H9 (cell line): ENCODE data around the gene NPBWR2. TPM values are rescaled to one million over a fixed set of nuclear protein-coding genes. Genes with fewer than 3 reads are reported as not detected.

Experiments used
- DNase-seq: peaks from one replicate; pipeline ENCODE4 v3.0.0-alpha.2; 2017
- H2AFZ ChIP-seq: one replicate; pipeline ENCODE4 v1.6.1; 2013; ENCODE audit warnings: mild to moderate bottlenecking, low read length, control low read depth, moderate library complexity
- H2AK5ac ChIP-seq: 2 replicates; pipeline ENCODE4 v1.6.1; 2013; ENCODE audit warnings: low read length, control low read depth, mixed read lengths; ENCODE audit not compliant: insufficient read length
- H2BK120ac ChIP-seq: one replicate; pipeline ENCODE4 v1.6.1; 2013; ENCODE audit warnings: low read depth, mild to moderate bottlenecking, low read length, control low read depth, inconsistent platforms; ENCODE audit not compliant: poor library complexity, severe bottlenecking
- H2BK12ac ChIP-seq: 2 replicates; pipeline ENCODE4 v1.6.1; 2013; ENCODE audit warnings: low read length, control low read depth, mixed read lengths, low read depth; ENCODE audit not compliant: insufficient read length
- H2BK15ac ChIP-seq: 2 replicates; pipeline ENCODE4 v1.6.1; 2013; ENCODE audit warnings: low read depth, low read length, control low read depth
- H2BK20ac ChIP-seq: one replicate; pipeline ENCODE4 v1.6.1; 2013; ENCODE audit warnings: low read depth, mild to moderate bottlenecking, low read length, control low read depth, inconsistent platforms; ENCODE audit not compliant: poor library complexity, severe bottlenecking
- H2BK5ac ChIP-seq: 2 replicates; pipeline ENCODE4 v1.6.1; 2013; ENCODE audit warnings: low read length, control low read depth, mixed read lengths; ENCODE audit not compliant: insufficient read length
- H3K14ac ChIP-seq: 2 replicates; pipeline ENCODE4 v1.6.1; 2013; ENCODE audit warnings: low read length, control low read depth; ENCODE audit not compliant: insufficient read depth
- H3K18ac ChIP-seq: 2 replicates; pipeline ENCODE4 v1.6.1; 2013; ENCODE audit warnings: low read depth, mild to moderate bottlenecking, mixed read lengths, low read length, control low read depth; ENCODE audit not compliant: insufficient read length
- H3K23ac ChIP-seq: 2 replicates; pipeline ENCODE4 v1.6.1; 2013; ENCODE audit warnings: low read length, control low read depth, mixed read lengths, low read depth; ENCODE audit not compliant: insufficient read length
- H3K23me2 ChIP-seq: 2 replicates; pipeline ENCODE4 v1.6.1; 2013; ENCODE audit warnings: low read depth, mild to moderate bottlenecking, mixed read lengths, low read length, control low read depth; ENCODE audit not compliant: insufficient read length, poor library complexity, severe bottlenecking
- H3K27ac ChIP-seq: 2 replicates; pipeline ENCODE4 v1.5.1; 2013; ENCODE audit warnings: low read length, control low read depth, mixed read lengths, low read depth; ENCODE audit not compliant: insufficient read length
- H3K27me3 ChIP-seq: 2 replicates; pipeline ENCODE4 v1.6.1; 2013; ENCODE audit warnings: low read length, control low read depth, inconsistent platforms; ENCODE audit not compliant: insufficient read depth
- H3K4ac ChIP-seq: 2 replicates; pipeline ENCODE4 v1.6.1; 2013; ENCODE audit warnings: low read depth, mild to moderate bottlenecking, control low read depth, inconsistent platforms, low read length, moderate library complexity
- H3K4me1 ChIP-seq: 2 replicates; pipeline ENCODE4 v1.6.1; 2013; ENCODE audit warnings: low read length, control low read depth, inconsistent platforms; ENCODE audit not compliant: insufficient read depth
- H3K4me2 ChIP-seq: 2 replicates; pipeline ENCODE4 v1.6.1; 2013; ENCODE audit warnings: low read length, control low read depth, mixed read lengths; ENCODE audit not compliant: insufficient read length, insufficient read depth
- H3K56ac ChIP-seq: 2 replicates; pipeline ENCODE4 v1.6.1; 2013; ENCODE audit warnings: low read depth, mild to moderate bottlenecking, mixed read lengths, low read length, control low read depth; ENCODE audit not compliant: insufficient read length
- H3K79me1 ChIP-seq: 2 replicates; pipeline ENCODE4 v1.6.1; 2013; ENCODE audit warnings: low read depth, mild to moderate bottlenecking, moderate library complexity, low read length, control low read depth, inconsistent platforms; ENCODE audit not compliant: insufficient read depth, poor library complexity, severe bottlenecking
- H3K79me2 ChIP-seq: 2 replicates; pipeline ENCODE4 v1.6.1; 2013; ENCODE audit warnings: low read length, control low read depth, inconsistent platforms; ENCODE audit not compliant: insufficient read depth
- H3K9ac ChIP-seq: 2 replicates; pipeline ENCODE4 v1.6.1; 2013; ENCODE audit warnings: low read length, control low read depth, mixed read lengths; ENCODE audit not compliant: insufficient read length; ENCODE audit errors: extremely low read depth
- H3K9me3 ChIP-seq: one replicate; pipeline ENCODE4 v1.6.1; 2013; ENCODE audit warnings: low read depth, low read length, inconsistent platforms; ENCODE audit not compliant: control insufficient read depth
- H3T11ph ChIP-seq: one replicate; pipeline ENCODE4 v1.6.1; 2013; ENCODE audit warnings: mild to moderate bottlenecking, low read length, control low read depth, inconsistent platforms
- H4K20me1 ChIP-seq: one replicate; pipeline ENCODE4 v1.6.1; 2013; ENCODE audit not compliant: control insufficient read depth, insufficient read length, insufficient read depth
- H4K5ac ChIP-seq: 2 replicates; pipeline ENCODE4 v1.6.1; 2013; ENCODE audit warnings: low read depth, mild to moderate bottlenecking, mixed read lengths, low read length, control low read depth; ENCODE audit not compliant: insufficient read length
- H4K8ac ChIP-seq: replicated peaks from 2 replicates; pipeline ENCODE4 v1.6.1; 2013; ENCODE audit warnings: low read length, control low read depth, mixed read lengths, low read depth; ENCODE audit not compliant: insufficient read length
- H4K91ac ChIP-seq: 2 replicates; pipeline ENCODE4 v1.6.1; 2013; ENCODE audit warnings: low read depth, mild to moderate bottlenecking, moderate library complexity, mixed read lengths, low read length, control low read depth; ENCODE audit not compliant: insufficient read length
- H3K27ac Mint-ChIP-seq, 3 experiments: 2 replicates in 2 of 3; 3 replicates in 1 of 3; pipeline ENCODE4 v1.8.0; 2020 to 2021; ENCODE audit warnings: mixed read lengths in 3 of 3, mild to moderate bottlenecking in 1 of 3, moderate library complexity in 1 of 3
- H3K27me3 Mint-ChIP-seq: 2 replicates; pipeline ENCODE4 v1.8.0; 2021; ENCODE audit warnings: low read depth, mild to moderate bottlenecking, moderate library complexity, mixed read lengths
- H3K36me3 Mint-ChIP-seq, 3 experiments: 2 replicates in 2 of 3; 3 replicates in 1 of 3; pipeline ENCODE4 v1.8.0; 2020 to 2021; ENCODE audit warnings: low read depth in 3 of 3, mixed read lengths in 3 of 3; ENCODE audit not compliant: insufficient read depth in 1 of 3
- H3K4me1 Mint-ChIP-seq, 2 experiments: 2 replicates each; pipeline ENCODE4 v1.8.0; 2020; ENCODE audit warnings: mixed read lengths in 2 of 2
- H3K4me3 Mint-ChIP-seq, 2 experiments: 2 replicates in 1 of 2; 3 replicates in 1 of 2; pipeline ENCODE4 v1.8.0; 2020 to 2021; ENCODE audit warnings: mild to moderate bottlenecking in 2 of 2, mixed read lengths in 2 of 2, moderate library complexity in 1 of 2
- H3K9me3 Mint-ChIP-seq, 2 experiments: 2 replicates in 1 of 2; 3 replicates in 1 of 2; pipeline ENCODE4 v1.8.0; 2020; ENCODE audit warnings: mild to moderate bottlenecking in 2 of 2, mixed read lengths in 2 of 2, moderate library complexity in 1 of 2
- CTCF ChIP-seq: fragments of 200-600 bp; sonication (generic); conservative IDR thresholded peaks from 3 replicates; pipeline ENCODE4 v1.8.0; 2021; ENCODE audit warnings: antibody characterized with exemption, mild to moderate bottlenecking
- WGBS: extraction: QIAGEN DNeasy Blood & Tissue Kit; methylation state at CpG from one replicate; pipeline ENCODE4 v1.1.7; 2013; ENCODE audit warnings: missing lambda C conversion rate, low lambda C conversion rate, mixed read lengths; ENCODE audit not compliant: insufficient read length; ENCODE audit errors: extremely low coverage; 5-methylcytosine and 5-hydroxymethylcytosine counted together
- total RNA-seq: library from RNA; stranded (reverse); gene quantifications from 2 replicates; pipeline ENCODE4 v1.2.1, GENCODE V29; 2021

Gene NPBWR2
- total RNA-seq, 1 experiment from 2014 or later: not detected

GRCh38 chr20:64110411-64111068, 3.2 kb upstream of the NPBWR2 start:
- Histone ChIP-seq H2BK120ac (no peak overlapping the region), H4K20me1 (no peaks in the 10 kb centered on the region), H3K79me1 (no peaks in the 10 kb centered on the region), H3K79me2 (no peaks in the 10 kb centered on the region), H2BK20ac (no peak overlapping the region), H3K27ac (no peak overlapping the region), H3K23ac (no peak overlapping the region), H2AFZ (no peak overlapping the region), H3K4me1 (no peaks in the 10 kb centered on the region), H3K14ac (no peak overlapping the region; the same call in 1 of the 2 replicates), H2BK5ac (no peak overlapping the region), H3K27me3 (no peaks in the 10 kb centered on the region), H2AK5ac (no peak overlapping the region), H3K23me2 (no peaks in the 10 kb centered on the region), H3K9ac (no peak overlapping the region), H2BK15ac (no peak overlapping the region), H3K4me2 (no peak overlapping the region), H3K56ac (no peak overlapping the region), H4K8ac (no peak overlapping the region), H3K18ac (no peak overlapping the region), H3T11ph (no peak overlapping the region), H3K4ac (no peak overlapping the region), H2BK12ac (no peak overlapping the region), H3K9me3 (no peaks in the 10 kb centered on the region), H4K5ac (no peak overlapping the region), H4K91ac (no peak overlapping the region)
- TF ChIP-seq CTCF: no peak
- H3K36me3 Mint-ChIP-seq: no peaks in the 10 kb centered on the region
- H3K4me1 Mint-ChIP-seq: peaks cover 0 to 3% of the 10 kb centered on the region in 2 experiments; a peak in 2 of 4 replicates
- DNase-seq: no peak
- peak overlapping the region in 1 of 3 experiments; percentile 52; a peak in 1 of 7 replicates for H3K27ac Mint-ChIP-seq
- no peaks in the 10 kb centered on the region for H3K9me3 Mint-ChIP-seq
- H3K4me3 Mint-ChIP-seq: no peak overlapping the region
- WGBS: no CpG with 5 or more reads among the region's 10 CpGs
- H3K27me3 Mint-ChIP-seq: peaks cover 9% of the 10 kb centered on the region
